PFSK-1 (cell line): ENCODE results near the gene BICD2.

Experiments used
- POLR2AphosphoS5 ChIP-seq: IDR thresholded peaks from 2 replicates; pipeline ENCODE4 v1.6.1; 2012; ENCODE audit warnings: low read depth, mild to moderate bottlenecking, control low read depth, low read length, moderate library complexity
- REST ChIP-seq, 2 experiments: IDR thresholded peaks; 2 replicates each; pipeline versions ENCODE4 v1.6.1 to v1.8.0; 2011 to 2012; ENCODE audit warnings: low read depth in 2 of 2, low read length in 2 of 2, control low read depth in 1 of 2, inconsistent platforms in 1 of 2, mild to moderate bottlenecking in 1 of 2, moderate library complexity in 1 of 2; ENCODE audit not compliant: insufficient read depth in 1 of 2
- SIN3A ChIP-seq: IDR thresholded peaks from 2 replicates; pipeline ENCODE4 v1.6.1; 2012; ENCODE audit warnings: mild to moderate bottlenecking, low read length, moderate library complexity, borderline replicate concordance; ENCODE audit not compliant: insufficient read depth
- TAF1 ChIP-seq: IDR thresholded peaks from 2 replicates; pipeline ENCODE4 v1.6.1; 2012; ENCODE audit warnings: low read length, control low read depth, borderline replicate concordance; ENCODE audit not compliant: insufficient read depth

GRCh38 chr9:92725266-92725545 lies 39.4 kb downstream of the BICD2 start:
- TF ChIP-seq POLR2AphosphoS5, result no peak
- no peak for TF ChIP-seq SIN3A
- no peak for TF ChIP-seq TAF1
- no peak for TF ChIP-seq REST (IDR thresholded peaks at IDR 0.05; ENCODE audit: insufficient read depth in 1 of 2, low read depth in 2 of 2, low read length in 2 of 2)
